ENCODE results near the gene MICAL3. TPM values are rescaled to one million over a fixed set of nuclear protein-coding genes. Genes with fewer than 3 reads are reported as not detected.

Gene MICAL3
- total and polyA plus RNA-seq, 2 of the 8 experiments (the other 6 are each of a cell fraction or from before 2014, with no cell fraction given): 8.3 to 41.8 TPM

DNA sequence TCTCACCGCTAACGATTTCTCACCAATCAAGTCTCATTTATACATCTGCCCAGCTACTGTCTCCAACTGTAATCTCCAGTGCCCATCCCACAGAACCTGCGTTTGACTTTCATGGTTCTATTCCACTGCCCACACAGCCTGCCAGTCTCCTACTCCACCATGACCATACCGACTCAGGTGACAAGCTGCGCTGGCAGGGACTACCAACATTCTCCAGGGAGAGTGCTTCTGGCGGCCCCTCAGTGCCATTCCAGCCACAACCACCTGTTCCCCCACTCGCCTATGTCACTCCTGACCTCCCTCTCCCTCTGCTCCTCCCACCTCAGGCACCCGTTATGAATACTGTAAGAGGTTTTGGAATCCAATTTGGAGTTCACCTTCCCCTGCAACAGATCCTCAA, 141.6 kb downstream of the MICAL3 start (continued):
- TF ChIP-seq, protein P1, sequence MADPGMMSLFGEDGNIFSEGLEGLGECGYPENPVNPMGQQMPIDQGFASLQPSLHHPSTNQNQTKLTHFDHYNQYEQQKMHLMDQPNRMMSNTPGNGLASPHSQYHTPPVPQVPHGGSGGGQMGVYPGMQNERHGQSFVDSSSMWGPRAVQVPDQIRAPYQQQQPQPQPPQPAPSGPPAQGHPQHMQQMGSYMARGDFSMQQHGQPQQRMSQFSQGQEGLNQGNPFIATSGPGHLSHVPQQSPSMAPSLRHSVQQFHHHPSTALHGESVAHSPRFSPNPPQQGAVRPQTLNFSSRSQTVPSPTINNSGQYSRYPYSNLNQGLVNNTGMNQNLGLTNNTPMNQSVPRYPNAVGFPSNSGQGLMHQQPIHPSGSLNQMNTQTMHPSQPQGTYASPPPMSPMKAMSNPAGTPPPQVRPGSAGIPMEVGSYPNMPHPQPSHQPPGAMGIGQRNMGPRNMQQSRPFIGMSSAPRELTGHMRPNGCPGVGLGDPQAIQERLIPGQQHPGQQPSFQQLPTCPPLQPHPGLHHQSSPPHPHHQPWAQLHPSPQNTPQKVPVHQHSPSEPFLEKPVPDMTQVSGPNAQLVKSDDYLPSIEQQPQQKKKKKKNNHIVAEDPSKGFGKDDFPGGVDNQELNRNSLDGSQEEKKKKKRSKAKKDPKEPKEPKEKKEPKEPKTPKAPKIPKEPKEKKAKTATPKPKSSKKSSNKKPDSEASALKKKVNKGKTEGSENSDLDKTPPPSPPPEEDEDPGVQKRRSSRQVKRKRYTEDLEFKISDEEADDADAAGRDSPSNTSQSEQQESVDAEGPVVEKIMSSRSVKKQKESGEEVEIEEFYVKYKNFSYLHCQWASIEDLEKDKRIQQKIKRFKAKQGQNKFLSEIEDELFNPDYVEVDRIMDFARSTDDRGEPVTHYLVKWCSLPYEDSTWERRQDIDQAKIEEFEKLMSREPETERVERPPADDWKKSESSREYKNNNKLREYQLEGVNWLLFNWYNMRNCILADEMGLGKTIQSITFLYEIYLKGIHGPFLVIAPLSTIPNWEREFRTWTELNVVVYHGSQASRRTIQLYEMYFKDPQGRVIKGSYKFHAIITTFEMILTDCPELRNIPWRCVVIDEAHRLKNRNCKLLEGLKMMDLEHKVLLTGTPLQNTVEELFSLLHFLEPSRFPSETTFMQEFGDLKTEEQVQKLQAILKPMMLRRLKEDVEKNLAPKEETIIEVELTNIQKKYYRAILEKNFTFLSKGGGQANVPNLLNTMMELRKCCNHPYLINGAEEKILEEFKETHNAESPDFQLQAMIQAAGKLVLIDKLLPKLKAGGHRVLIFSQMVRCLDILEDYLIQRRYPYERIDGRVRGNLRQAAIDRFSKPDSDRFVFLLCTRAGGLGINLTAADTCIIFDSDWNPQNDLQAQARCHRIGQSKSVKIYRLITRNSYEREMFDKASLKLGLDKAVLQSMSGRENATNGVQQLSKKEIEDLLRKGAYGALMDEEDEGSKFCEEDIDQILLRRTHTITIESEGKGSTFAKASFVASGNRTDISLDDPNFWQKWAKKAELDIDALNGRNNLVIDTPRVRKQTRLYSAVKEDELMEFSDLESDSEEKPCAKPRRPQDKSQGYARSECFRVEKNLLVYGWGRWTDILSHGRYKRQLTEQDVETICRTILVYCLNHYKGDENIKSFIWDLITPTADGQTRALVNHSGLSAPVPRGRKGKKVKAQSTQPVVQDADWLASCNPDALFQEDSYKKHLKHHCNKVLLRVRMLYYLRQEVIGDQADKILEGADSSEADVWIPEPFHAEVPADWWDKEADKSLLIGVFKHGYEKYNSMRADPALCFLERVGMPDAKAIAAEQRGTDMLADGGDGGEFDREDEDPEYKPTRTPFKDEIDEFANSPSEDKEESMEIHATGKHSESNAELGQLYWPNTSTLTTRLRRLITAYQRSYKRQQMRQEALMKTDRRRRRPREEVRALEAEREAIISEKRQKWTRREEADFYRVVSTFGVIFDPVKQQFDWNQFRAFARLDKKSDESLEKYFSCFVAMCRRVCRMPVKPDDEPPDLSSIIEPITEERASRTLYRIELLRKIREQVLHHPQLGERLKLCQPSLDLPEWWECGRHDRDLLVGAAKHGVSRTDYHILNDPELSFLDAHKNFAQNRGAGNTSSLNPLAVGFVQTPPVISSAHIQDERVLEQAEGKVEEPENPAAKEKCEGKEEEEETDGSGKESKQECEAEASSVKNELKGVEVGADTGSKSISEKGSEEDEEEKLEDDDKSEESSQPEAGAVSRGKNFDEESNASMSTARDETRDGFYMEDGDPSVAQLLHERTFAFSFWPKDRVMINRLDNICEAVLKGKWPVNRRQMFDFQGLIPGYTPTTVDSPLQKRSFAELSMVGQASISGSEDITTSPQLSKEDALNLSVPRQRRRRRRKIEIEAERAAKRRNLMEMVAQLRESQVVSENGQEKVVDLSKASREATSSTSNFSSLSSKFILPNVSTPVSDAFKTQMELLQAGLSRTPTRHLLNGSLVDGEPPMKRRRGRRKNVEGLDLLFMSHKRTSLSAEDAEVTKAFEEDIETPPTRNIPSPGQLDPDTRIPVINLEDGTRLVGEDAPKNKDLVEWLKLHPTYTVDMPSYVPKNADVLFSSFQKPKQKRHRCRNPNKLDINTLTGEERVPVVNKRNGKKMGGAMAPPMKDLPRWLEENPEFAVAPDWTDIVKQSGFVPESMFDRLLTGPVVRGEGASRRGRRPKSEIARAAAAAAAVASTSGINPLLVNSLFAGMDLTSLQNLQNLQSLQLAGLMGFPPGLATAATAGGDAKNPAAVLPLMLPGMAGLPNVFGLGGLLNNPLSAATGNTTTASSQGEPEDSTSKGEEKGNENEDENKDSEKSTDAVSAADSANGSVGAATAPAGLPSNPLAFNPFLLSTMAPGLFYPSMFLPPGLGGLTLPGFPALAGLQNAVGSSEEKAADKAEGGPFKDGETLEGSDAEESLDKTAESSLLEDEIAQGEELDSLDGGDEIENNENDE (IDR thresholded peaks at IDR 0.05; ENCODE audit: insufficient replicate concordance, low read length): no peak
- TF ChIP-seq ASH2L (IDR thresholded peaks at IDR 0.05; ENCODE audit: low read length) (no peak), SIN3A (conservative IDR thresholded peaks at IDR 0.05 in 1 of 2, IDR thresholded peaks at IDR 0.05 in 1 of 2; ENCODE audit: low read depth in 1 of 2, low read length in 2 of 2) (no peak)
